Measurements from ENCODE around the gene SIAH1.
"Not testable (repeated sequence)": the region's sequence is repeated elsewhere in the genome, so short reads cannot be mapped to it uniquely, and the experiment has no call there.

The SIAH1 gene

GRCh38 chr16:48372744-48373143 lies 12.5 kb downstream of the SIAH1 start:
- Histone ChIP-seq H3K4me1 (ENCODE audit: control insufficient read depth, insufficient read depth, low read length) (peaks cover 25% of the 10 kb centered on the region), H3K4me3 (ENCODE audit: low read depth, low read length) (no peak overlapping the region), H3K36me3 (ENCODE audit: control insufficient read depth, insufficient read depth, low read length) (no peaks in the 10 kb centered on the region), H3K9ac (ENCODE audit: low read depth, low read length) (no peak overlapping the region), H3K9me3 (ENCODE audit: control insufficient read depth, insufficient read depth, low read length) (no peaks in the 10 kb centered on the region), H3K27me3 (ENCODE audit: control insufficient read depth, insufficient read depth, low read length) (no peaks in the 10 kb centered on the region)

GRCh38 chr16:48371393-48371780 lies 13.8 kb downstream of the SIAH1 start:
- H3K27me3 ChIP-seq (ENCODE audit: control insufficient read depth, insufficient read depth, low read length) = no peaks in the 10 kb centered on the region
- H3K9me3 ChIP-seq (ENCODE audit: control insufficient read depth, insufficient read depth, low read length) = no peaks in the 10 kb centered on the region
- no peak overlapping the region for H3K4me3 ChIP-seq (ENCODE audit: low read depth, low read length)
- H3K36me3 ChIP-seq (ENCODE audit: control insufficient read depth, insufficient read depth, low read length) = no peaks in the 10 kb centered on the region
- peaks cover 25% of the 10 kb centered on the region for H3K4me1 ChIP-seq (ENCODE audit: control insufficient read depth, insufficient read depth, low read length)
- no peak overlapping the region for H3K9ac ChIP-seq (ENCODE audit: low read depth, low read length)

- not testable (repeated sequence) for H3K27me3 ChIP-seq (ENCODE audit: control insufficient read depth, insufficient read depth, low read length); H3K4me3 ChIP-seq (ENCODE audit: low read depth, low read length); H3K36me3 ChIP-seq (ENCODE audit: control insufficient read depth, insufficient read depth, low read length); H3K9ac ChIP-seq (ENCODE audit: low read depth, low read length); H3K9me3 ChIP-seq (ENCODE audit: control insufficient read depth, insufficient read depth, low read length)
- H3K4me1 ChIP-seq (ENCODE audit: control insufficient read depth, insufficient read depth, low read length) = peaks cover 25% of the 10 kb centered on the region
These were observed 14.4 kb downstream of the SIAH1 start for GRCh38 chr16:48370668-48371392.

DNA sequence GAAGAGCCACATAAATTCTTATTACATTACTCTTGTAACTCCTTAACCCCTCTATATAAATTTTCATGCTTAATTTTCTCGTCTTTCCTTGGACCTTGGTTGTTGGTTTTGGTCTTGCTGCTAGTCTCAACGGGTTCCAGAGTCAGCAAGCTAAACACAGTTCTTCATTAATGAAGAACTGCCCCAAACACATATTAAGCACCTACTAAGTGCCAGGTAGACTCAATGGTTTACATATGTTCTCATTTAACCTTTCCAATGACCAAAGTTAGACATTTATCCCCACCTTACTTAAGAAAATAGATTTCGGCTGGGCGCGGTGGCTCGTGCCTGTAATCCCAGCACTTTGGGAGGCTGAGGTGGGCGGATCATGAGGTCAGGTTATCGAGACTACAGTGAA lies 15.0 kb downstream of the SIAH1 start:
- Histone ChIP-seq H3K9ac (ENCODE audit: low read depth, low read length) (no peak overlapping the region), H3K4me3 (ENCODE audit: low read depth, low read length) (no peak overlapping the region), H3K36me3 (ENCODE audit: control insufficient read depth, insufficient read depth, low read length) (no peaks in the 10 kb centered on the region), H3K4me1 (ENCODE audit: control insufficient read depth, insufficient read depth, low read length) (peaks cover 26% of the 10 kb centered on the region), H3K9me3 (ENCODE audit: control insufficient read depth, insufficient read depth, low read length) (no peaks in the 10 kb centered on the region), H3K27me3 (ENCODE audit: control insufficient read depth, insufficient read depth, low read length) (no peaks in the 10 kb centered on the region)

DNA sequence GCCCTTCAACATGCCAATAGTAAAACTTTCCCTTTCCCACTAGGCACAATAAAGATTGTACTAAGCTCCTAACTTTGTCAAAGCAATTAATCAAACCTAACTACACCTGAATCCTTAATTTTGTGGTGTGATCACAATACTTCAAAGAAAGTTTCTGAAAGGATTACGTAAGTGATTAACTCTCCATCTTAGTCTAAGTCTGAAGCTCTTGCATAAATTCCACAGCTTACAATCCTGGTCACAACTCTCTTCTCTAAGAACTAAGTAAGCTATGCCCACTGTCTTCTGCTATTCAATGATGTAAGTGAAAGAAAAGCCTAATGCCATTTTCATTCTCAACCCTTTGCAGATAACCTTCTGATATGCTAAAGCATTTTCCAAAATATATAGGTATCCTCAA lies 15.4 kb downstream of the SIAH1 start:
- no peak overlapping the region for H3K9ac ChIP-seq (ENCODE audit: low read depth, low read length)
- H3K4me3 ChIP-seq (ENCODE audit: low read depth, low read length) = no peak overlapping the region
- H3K27me3 ChIP-seq (ENCODE audit: control insufficient read depth, insufficient read depth, low read length) = no peaks in the 10 kb centered on the region
- no peaks in the 10 kb centered on the region for H3K9me3 ChIP-seq (ENCODE audit: control insufficient read depth, insufficient read depth, low read length)
- H3K4me1 ChIP-seq (ENCODE audit: control insufficient read depth, insufficient read depth, low read length) = peaks cover 24% of the 10 kb centered on the region
- H3K36me3 ChIP-seq (ENCODE audit: control insufficient read depth, insufficient read depth, low read length) = no peaks in the 10 kb centered on the region

DNA sequence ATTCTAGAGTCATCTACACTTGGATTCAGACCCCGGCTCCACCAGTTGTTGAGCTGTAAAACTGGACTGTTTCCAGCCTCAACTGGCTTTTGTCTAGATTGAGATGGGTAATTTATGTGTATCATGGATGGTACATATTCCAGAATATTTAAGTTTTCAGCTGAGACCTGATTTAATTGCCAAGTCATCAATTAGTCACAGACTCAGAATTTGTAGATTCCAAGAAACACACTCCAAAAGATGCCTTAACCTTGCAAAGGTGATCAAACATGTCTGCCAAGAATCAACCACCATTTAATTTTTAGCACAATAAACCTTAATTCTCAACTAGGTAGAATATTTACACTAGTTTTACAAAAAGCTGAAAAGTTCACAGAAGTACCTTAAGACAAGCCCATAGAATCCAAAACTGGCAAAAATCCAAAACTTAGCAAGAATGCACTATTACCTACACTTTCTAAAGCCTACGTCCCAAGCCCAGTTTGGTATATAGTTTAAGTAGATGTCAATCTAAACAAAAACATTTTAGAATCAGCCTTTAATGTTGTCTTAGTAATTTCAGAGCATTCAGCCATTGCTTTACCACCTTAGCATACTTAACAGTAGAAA lies 17.7 kb downstream of the SIAH1 start:
- Histone ChIP-seq H3K4me3 (ENCODE audit: low read depth, low read length) (no peak overlapping the region), H3K27me3 (ENCODE audit: control insufficient read depth, insufficient read depth, low read length) (no peaks in the 10 kb centered on the region), H3K9ac (ENCODE audit: low read depth, low read length) (no peak overlapping the region), H3K4me1 (ENCODE audit: control insufficient read depth, insufficient read depth, low read length) (peaks cover 15% of the 10 kb centered on the region), H3K9me3 (ENCODE audit: control insufficient read depth, insufficient read depth, low read length) (no peaks in the 10 kb centered on the region), H3K36me3 (ENCODE audit: control insufficient read depth, insufficient read depth, low read length) (no peaks in the 10 kb centered on the region)

GRCh38 chr16:48366165-48367093 lies 18.8 kb downstream of the SIAH1 start:
- no peaks in the 10 kb centered on the region for H3K27me3 ChIP-seq (ENCODE audit: control insufficient read depth, insufficient read depth, low read length)
- H3K9me3 ChIP-seq (ENCODE audit: control insufficient read depth, insufficient read depth, low read length) = no peaks in the 10 kb centered on the region
- H3K36me3 ChIP-seq (ENCODE audit: control insufficient read depth, insufficient read depth, low read length) = no peaks in the 10 kb centered on the region
- peak overlapping the region; percentile 79 for H3K4me3 ChIP-seq (ENCODE audit: low read depth, low read length)
- H3K4me1 ChIP-seq (ENCODE audit: control insufficient read depth, insufficient read depth, low read length) = peaks cover 15% of the 10 kb centered on the region
- H3K9ac ChIP-seq (ENCODE audit: low read depth, low read length) = peak overlapping the region; percentile 81

DNA sequence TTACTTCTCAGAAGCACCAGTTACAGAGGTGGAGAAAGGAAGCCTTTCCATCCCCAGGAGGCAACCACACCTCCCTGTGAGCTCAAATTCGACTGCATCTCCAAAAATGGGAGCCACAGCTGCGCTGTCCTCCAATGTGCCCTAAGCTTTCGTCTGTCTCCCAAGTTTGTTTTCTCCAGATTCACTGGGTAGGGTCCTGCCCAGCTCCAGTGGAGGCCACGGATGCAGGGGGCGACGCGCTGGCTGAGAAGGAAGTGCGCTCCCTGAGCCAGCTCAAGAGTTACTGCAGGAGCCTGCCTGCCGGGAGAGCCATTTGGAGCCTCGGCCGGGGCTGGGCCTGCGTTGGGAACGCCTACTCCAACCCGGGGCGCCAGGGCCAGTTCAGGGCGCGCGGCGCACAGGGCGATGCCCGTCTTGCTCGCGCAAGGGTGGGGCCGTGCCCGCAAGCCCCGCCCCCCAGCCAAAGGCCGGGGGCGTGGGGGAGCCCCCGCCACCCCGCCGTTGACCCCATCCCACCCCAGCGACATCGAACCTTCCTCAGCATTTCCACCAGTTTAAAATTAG lies 19.5 kb downstream of the SIAH1 start:
- no peaks in the 10 kb centered on the region for H3K9me3 ChIP-seq (ENCODE audit: control insufficient read depth, insufficient read depth, low read length)
- no peaks in the 10 kb centered on the region for H3K36me3 ChIP-seq (ENCODE audit: control insufficient read depth, insufficient read depth, low read length)
- peak overlapping the region; percentile 82 for H3K9ac ChIP-seq (ENCODE audit: low read depth, low read length)
- peaks cover 15% of the 10 kb centered on the region for H3K4me1 ChIP-seq (ENCODE audit: control insufficient read depth, insufficient read depth, low read length)
- peak overlapping the region; percentile 79 for H3K4me3 ChIP-seq (ENCODE audit: low read depth, low read length)
- H3K27me3 ChIP-seq (ENCODE audit: control insufficient read depth, insufficient read depth, low read length) = no peaks in the 10 kb centered on the region

DNA sequence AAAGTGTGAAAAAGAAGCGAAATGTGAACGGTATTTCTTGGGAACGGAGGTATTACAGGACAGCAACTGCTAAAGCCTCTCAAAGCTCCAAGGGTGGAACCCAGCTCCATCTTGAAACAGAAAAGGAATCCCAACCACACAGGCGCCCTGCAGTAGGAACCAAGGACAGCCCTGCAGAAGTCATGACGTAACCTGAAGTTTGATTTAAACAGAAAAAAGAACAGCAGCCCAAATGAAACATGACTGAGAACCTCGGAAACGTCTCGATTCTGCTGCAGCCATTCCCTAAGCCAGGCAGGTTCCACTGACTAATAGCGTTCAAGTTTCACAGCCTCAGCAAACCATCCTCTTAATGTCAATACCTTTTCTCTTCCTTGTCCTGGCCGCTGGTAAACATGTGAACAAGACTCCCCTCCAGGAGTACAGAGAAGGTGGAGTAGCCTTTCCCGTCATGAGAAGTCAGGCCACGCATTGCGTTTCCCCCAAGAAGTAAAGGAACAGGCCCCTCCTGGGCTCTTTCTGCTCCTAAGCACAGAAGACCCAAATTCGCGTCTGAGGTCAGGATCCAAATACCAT lies 20.1 kb downstream of the SIAH1 start:
- Histone ChIP-seq H3K9me3 (ENCODE audit: control insufficient read depth, insufficient read depth, low read length) (no peaks in the 10 kb centered on the region), H3K4me3 (ENCODE audit: low read depth, low read length) (peak overlapping the region; percentile 78), H3K27me3 (ENCODE audit: control insufficient read depth, insufficient read depth, low read length) (no peaks in the 10 kb centered on the region), H3K4me1 (ENCODE audit: control insufficient read depth, insufficient read depth, low read length) (peaks cover 13% of the 10 kb centered on the region), H3K36me3 (ENCODE audit: control insufficient read depth, insufficient read depth, low read length) (no peaks in the 10 kb centered on the region), H3K9ac (ENCODE audit: low read depth, low read length) (peak overlapping the region; percentile 82)

- Histone ChIP-seq H3K4me1 (ENCODE audit: control insufficient read depth, insufficient read depth, low read length) (peaks cover 6% of the 10 kb centered on the region), H3K9ac (ENCODE audit: low read depth, low read length) (no peak overlapping the region), H3K36me3 (ENCODE audit: control insufficient read depth, insufficient read depth, low read length) (no peaks in the 10 kb centered on the region), H3K9me3 (ENCODE audit: control insufficient read depth, insufficient read depth, low read length) (no peaks in the 10 kb centered on the region), H3K4me3 (ENCODE audit: low read depth, low read length) (no peak overlapping the region), H3K27me3 (ENCODE audit: control insufficient read depth, insufficient read depth, low read length) (no peaks in the 10 kb centered on the region)
These were observed 23.6 kb downstream of the SIAH1 start for GRCh38 chr16:48361540-48362144.

- no peaks in the 10 kb centered on the region for H3K36me3 ChIP-seq (ENCODE audit: control insufficient read depth, insufficient read depth, low read length)
- peaks cover 6% of the 10 kb centered on the region for H3K4me1 ChIP-seq (ENCODE audit: control insufficient read depth, insufficient read depth, low read length)
- H3K4me3 ChIP-seq (ENCODE audit: low read depth, low read length) = no peak overlapping the region
- H3K27me3 ChIP-seq (ENCODE audit: control insufficient read depth, insufficient read depth, low read length) = no peaks in the 10 kb centered on the region
- no peak overlapping the region for H3K9ac ChIP-seq (ENCODE audit: low read depth, low read length)
- no peaks in the 10 kb centered on the region for H3K9me3 ChIP-seq (ENCODE audit: control insufficient read depth, insufficient read depth, low read length)
These were observed 24.2 kb downstream of the SIAH1 start for GRCh38 chr16:48361012-48361411.
